Endothelial cell of umbilical vein (primary cell): ENCODE measurements around the gene LHFPL6.

Experiments
- MAX ChIP-seq: IDR thresholded peaks from 2 replicates; pipeline ENCODE4 v1.6.1; 2011; ENCODE audit not compliant: insufficient read depth, insufficient read length
- TF ChIP-seq, protein P1 (sequence below), 2 donors: IDR thresholded peaks; 1 replicate in 1 of 2; 2 replicates in 1 of 2; pipeline ENCODE4 v1.5.1; 2011; ENCODE audit warnings: low read length in 2 of 2, mild to moderate bottlenecking in 2 of 2, moderate library complexity in 2 of 2, control low read depth in 1 of 2, inconsistent platforms in 1 of 2, low read depth in 1 of 2; ENCODE audit not compliant: insufficient read depth in 1 of 2; ENCODE audit errors: extremely low read depth in 1 of 2

- TF ChIP-seq, protein P1, sequence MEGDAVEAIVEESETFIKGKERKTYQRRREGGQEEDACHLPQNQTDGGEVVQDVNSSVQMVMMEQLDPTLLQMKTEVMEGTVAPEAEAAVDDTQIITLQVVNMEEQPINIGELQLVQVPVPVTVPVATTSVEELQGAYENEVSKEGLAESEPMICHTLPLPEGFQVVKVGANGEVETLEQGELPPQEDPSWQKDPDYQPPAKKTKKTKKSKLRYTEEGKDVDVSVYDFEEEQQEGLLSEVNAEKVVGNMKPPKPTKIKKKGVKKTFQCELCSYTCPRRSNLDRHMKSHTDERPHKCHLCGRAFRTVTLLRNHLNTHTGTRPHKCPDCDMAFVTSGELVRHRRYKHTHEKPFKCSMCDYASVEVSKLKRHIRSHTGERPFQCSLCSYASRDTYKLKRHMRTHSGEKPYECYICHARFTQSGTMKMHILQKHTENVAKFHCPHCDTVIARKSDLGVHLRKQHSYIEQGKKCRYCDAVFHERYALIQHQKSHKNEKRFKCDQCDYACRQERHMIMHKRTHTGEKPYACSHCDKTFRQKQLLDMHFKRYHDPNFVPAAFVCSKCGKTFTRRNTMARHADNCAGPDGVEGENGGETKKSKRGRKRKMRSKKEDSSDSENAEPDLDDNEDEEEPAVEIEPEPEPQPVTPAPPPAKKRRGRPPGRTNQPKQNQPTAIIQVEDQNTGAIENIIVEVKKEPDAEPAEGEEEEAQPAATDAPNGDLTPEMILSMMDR (IDR thresholded peaks at IDR 0.05; ENCODE audit: extremely low read depth in 1 of 2, insufficient read depth in 1 of 2, low read depth in 1 of 2, low read length in 2 of 2): no peak
- TF ChIP-seq MAX: no peak
These were observed 292.0 kb downstream of the LHFPL6 start for GRCh38 chr13:39310961-39311360.
